PC-9 (cell line): Measurements from ENCODE around the gene NCKAP1.

Source experiments
- CTCF ChIP-seq: fragments of 200-600 bp; sonication (generic); conservative IDR thresholded peaks from 2 replicates; pipeline ENCODE4 v1.6.1; 2017; ENCODE audit warnings: mixed run types, antibody characterized with exemption, mild to moderate bottlenecking, moderate library complexity
- EZH2 ChIP-seq: fragments of 200-600 bp; sonication (generic); IDR thresholded peaks from 2 replicates; pipeline ENCODE4 v1.8.0; 2017; ENCODE audit warnings: antibody characterized with exemption, low read depth

- TF ChIP-seq CTCF, result no peak
- TF ChIP-seq EZH2, result no peak
Measured at GRCh38 chr2:182887093-182887492, 151.2 kb downstream of the NCKAP1 start.
